ENCODE measurements around the gene ZDHHC8. TPM values are rescaled to one million over a fixed set of nuclear protein-coding genes. Genes with fewer than 3 reads are reported as not detected.
A peak's percentile ranks its signal among the peaks of the same experiment; 100 is the strongest.

ZDHHC8 gene
- total RNA-seq, 1 donor, result 12.7 TPM

DNA sequence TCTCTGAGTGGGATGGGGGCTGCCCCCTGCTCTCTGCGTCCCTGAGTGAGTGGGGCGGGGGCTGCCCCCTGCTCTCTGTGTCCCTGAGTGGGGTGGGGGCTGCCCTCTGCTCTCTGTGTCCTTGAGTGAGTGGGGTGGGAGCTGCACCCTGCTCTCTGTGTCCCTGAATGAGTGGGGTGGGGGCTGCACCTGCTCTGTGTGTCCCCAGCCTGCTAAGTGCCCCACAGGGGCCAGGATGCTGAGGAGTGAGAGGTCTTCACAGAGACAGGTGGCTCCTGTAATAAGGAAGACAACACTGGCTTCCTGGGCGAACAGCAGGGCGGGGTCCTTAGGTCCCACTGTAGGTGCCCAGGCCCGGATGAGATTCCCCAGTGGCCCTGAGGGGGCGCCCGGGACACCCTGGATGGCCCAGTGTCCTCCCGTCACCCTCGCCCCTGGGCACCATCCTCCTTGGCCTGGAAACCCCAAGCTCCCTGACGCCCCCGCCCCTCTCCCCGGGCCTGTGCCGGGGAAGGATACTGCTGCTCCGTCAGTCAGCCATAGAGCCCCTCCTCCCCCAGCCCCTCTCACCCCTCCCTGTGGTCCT lies 23.1 kb downstream of the ZDHHC8 start:
- TF ChIP-seq, protein P1, sequence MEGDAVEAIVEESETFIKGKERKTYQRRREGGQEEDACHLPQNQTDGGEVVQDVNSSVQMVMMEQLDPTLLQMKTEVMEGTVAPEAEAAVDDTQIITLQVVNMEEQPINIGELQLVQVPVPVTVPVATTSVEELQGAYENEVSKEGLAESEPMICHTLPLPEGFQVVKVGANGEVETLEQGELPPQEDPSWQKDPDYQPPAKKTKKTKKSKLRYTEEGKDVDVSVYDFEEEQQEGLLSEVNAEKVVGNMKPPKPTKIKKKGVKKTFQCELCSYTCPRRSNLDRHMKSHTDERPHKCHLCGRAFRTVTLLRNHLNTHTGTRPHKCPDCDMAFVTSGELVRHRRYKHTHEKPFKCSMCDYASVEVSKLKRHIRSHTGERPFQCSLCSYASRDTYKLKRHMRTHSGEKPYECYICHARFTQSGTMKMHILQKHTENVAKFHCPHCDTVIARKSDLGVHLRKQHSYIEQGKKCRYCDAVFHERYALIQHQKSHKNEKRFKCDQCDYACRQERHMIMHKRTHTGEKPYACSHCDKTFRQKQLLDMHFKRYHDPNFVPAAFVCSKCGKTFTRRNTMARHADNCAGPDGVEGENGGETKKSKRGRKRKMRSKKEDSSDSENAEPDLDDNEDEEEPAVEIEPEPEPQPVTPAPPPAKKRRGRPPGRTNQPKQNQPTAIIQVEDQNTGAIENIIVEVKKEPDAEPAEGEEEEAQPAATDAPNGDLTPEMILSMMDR (IDR thresholded peaks at IDR 0.05; ENCODE audit: insufficient read depth, low read length), result no peak
- DNase-seq (ENCODE audit: low read depth), result no peak
- peak overlapping the region; percentile 53 for H3K4me3 ChIP-seq (ENCODE audit: low read depth, low read length)

DNA sequence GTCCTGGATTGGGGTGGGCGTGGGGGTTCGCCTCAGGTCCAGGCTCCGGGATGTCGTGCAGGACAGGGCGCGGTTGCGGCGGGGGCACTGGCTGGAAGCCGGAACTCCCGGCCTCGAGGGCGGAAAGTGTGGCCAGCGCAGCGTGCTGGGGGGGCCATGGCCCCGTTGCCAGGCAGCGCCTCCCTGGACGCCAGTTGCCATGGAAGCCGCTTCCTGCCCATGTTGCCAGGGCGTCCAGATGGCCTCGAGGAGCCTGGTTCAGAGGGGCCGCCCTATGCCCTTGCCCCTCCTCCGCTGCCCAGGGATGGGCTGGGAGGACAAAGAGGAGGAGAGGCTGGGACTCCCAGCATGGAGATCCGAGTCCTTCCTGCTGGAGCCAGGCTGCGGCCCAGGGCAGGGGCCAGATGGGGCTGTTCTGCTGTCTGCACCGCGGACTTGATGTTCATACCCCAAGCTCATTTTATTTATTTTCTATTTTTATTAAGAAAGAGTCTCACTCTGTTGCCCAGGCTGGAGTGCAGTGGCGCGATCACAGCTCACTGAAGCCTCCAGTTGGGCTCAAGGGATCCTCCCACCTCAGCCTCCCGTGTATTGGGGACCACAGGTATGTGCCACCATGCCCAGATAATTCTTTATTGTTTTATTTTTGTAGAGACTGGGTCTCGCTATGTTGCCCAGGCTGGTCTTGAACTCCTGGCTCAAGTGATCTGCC lies 23.9 kb downstream of the ZDHHC8 start:
- TF ChIP-seq, protein P1 (IDR thresholded peaks at IDR 0.05; ENCODE audit: insufficient read depth, low read length), result no peak
- H3K4me3 ChIP-seq (ENCODE audit: low read depth, low read length), result peak overlapping the region; percentile 53
- peak; percentile 39 for DNase-seq (ENCODE audit: low read depth)

DNA sequence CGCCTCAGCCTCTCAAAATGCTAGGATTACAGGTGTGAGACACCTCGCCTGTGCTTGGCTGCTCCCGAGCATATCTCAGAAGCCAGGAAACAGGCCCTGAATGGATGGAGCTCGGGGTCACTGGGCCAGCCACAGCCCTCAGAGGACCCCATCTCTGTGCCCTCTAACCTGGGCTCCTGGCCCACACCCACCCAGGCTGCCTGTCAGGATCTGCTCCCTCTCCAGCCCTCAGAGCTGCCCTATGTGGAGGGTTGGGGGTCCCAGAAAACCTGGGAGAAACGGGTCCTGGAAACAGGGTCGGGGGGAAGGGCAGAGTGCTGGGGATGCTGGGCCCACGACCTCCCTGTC lies 24.4 kb downstream of the ZDHHC8 start:
- TF ChIP-seq, protein P1 (IDR thresholded peaks at IDR 0.05; ENCODE audit: insufficient read depth, low read length), result no peak
- no peak for DNase-seq (ENCODE audit: low read depth)
- H3K4me3 ChIP-seq (ENCODE audit: low read depth, low read length), result no peak overlapping the region

DNA sequence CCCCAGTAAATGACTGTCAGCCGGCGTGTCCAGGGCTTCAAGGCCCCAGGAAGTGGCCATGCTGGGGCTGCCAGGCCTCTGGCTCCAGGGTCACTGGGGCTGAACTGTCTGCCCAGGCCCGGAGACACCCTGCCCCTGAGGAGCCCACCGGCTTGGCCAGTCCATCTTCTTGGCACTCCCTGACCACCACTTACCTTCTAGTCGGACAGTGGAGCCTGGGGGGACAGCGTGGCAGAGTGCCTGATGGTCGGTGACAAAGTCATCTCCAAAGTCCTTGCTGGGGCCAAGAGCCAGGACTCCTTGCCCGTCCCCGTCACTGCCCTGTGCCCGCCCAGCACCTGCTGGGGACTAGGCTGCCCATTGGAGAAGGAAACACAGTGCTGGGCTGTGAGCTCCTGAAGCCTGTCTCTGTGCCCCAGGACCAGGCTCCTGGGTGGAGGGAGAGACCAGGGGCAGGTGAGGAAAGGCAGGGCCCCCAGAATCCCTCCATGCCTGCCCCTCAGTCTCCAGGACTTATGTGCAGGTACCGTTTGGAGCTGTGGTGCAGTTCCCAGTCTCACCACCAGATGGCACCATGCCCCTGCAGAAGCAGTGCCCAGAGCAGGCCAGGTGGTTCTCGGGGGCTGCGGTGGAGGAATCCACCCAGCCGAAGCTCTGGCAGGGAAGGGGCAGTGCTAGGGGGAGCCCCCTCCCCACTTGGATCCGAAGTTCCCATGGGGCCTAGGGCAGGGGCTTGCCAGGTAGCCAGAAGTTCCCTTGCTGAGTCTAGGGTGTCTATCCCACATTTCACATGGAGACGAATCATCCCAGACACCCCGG lies 25.2 kb downstream of the ZDHHC8 start:
- TF ChIP-seq, protein P1 (IDR thresholded peaks at IDR 0.05; ENCODE audit: insufficient read depth, low read length), result peak; percentile 98
- H3K4me3 ChIP-seq (ENCODE audit: low read depth, low read length), result no peak overlapping the region
- peak; percentile 73 for DNase-seq (ENCODE audit: low read depth)

DNA sequence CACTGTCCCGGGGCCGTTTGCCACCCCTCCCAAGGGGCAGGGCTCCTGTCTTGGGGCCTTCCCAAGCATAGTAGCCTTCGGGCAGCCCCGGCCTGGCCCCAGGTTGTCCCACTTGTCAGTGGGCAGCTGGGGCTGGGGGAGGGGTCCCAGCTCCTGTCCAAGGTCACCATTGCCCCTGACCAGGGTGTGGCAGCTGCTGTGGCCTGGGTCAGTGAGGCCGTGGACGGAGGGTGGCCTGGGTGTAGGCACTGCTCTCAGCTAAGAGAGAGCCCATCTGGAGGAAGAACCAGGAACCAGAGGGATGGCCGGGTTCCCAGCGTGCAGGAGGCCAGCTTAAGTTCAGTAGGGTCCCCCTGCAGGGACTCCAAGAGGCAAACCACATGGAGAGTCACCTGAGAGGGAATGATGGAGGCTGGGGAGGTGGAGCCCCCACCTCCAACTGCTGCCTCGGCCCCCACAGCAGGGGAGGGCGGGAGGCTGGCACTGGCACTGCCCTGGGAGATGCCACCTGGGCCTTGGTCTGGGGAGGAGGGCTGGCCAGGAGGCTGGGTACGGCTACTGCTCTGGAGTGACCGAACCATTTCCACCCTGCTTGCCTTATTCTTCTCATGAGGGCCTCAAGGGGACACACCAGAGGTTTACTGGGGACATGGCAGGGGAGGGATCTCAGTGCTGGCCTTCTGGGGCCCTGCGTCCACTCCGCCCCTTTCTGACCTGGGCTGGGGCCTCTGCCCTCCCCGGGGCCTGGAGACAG lies 26.0 kb downstream of the ZDHHC8 start:
- TF ChIP-seq, protein P1 (IDR thresholded peaks at IDR 0.05; ENCODE audit: insufficient read depth, low read length), result no peak
- H3K4me3 ChIP-seq (ENCODE audit: low read depth, low read length), result no peak overlapping the region
- DNase-seq (ENCODE audit: low read depth), result no peak

DNA sequence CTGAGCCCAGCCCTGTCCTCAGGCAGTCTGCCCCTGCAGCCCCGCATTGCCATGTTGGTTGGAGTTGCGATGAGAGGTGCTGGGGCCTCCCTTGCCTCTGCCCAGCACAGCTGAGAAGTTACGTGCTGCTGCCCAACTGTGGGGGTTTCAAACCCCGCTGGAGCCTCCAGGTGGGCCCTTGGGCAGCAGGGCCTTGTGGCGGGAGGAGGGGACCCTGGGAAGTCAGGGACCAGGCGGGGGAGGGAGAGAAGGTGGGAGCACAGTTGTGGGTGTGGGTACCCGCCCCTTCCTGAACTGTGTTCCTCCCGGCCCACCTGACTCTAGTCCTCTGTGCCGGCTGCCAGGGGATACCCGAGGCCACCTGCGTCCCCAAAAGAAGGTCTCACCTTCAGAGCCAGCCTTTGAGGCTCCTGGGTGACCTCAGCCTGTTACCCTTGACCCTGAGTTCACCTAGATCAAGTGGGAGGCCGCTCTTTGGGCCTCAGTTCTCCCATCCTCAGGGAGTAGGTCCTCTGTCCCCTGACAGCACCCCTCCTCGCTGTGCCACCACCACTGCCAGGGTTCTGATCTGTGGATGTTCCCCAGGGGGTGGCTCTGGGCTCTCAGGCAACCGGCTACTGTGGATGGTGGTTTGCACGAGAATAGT lies 26.9 kb downstream of the ZDHHC8 start:
- TF ChIP-seq, protein P1 (IDR thresholded peaks at IDR 0.05; ENCODE audit: insufficient read depth, low read length), result no peak
- H3K4me3 ChIP-seq (ENCODE audit: low read depth, low read length), result no peak overlapping the region
- no peak for DNase-seq (ENCODE audit: low read depth)

All from fibroblast of the aortic adventitia (primary cell).